GM18951 (cell line): Measurements from ENCODE around the gene SLC26A2.

ENCODE experiments used
- POLR2A ChIP-seq: IDR thresholded peaks from 4 replicates; pipeline ENCODE4 v1.6.1; 2011; ENCODE audit warnings: mild to moderate bottlenecking; ENCODE audit not compliant: insufficient read length, insufficient read depth; ENCODE audit errors: extremely low read depth
- in situ Hi-C: fragments of 300-500 bp; cut with MboI; formaldehyde crosslinking; loops from one replicate; pipeline ENCODE4 v1.12.0; 2022; ENCODE audit warnings: low sequenced_read_pairs, mixed read lengths, inconsistent platforms; ENCODE audit not compliant: unreplicated experiment

Gene SLC26A2

DNA sequence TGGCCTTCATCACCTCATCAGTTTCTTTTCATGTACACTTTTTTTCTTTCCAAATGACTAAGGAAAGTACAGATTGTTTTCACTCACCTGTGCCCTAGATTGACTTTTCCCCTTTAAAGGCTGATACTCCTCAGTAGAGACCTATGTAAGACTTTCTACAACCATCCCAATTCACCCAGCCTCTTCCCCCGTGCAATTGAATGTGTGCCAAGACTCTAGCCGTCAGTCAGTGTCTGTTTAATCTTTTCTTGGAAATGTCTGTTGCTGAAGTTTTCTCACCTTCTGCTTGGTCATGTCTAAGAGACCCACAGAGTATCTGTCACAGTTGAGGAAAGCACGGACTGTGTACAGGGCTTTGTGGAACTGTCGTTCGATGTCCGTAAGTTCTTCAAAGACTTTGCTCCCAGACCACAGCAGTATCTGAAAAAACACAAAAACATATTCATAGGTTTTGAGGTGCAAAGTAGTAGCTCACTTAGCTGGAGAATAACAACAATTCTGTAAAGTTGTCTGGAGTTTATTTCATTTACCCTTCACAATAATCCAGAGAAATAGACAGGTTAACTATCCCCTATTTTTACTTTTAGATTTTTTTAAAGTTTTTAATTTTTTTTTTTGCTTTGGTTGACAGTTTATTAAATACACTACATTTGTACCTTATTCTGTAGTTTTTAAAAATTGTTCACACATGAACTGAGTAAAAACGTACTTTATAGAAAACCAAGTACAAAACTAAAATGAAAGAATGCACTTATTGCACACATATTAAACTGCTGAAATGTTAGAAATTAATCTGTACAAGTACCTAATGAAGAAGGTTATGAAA, 29.6 kb upstream of the SLC26A2 start:
- TF ChIP-seq POLR2A: no peak
- in situ Hi-C loops: no loop called here

DNA sequence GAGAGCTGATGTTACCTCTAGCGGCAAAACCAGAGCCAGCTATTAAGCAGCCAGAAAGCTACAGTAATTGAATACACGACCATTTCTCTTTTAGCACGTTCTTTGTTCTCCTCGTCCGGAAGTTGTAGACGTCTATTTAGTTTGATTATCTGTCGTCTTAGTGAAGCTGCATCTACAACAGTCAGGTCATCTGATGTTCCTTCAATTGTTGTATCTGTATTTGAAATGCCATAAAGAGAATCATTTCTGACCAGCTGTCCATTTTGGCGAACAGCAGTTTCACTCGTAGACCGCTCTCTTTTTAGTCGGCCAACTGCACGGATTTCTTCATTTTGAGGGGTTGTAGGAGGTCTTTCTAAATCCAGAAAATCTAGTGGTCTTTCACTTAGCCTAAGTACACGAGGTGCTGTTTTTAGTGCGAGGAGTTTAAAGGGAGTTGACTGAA, 28.5 kb upstream of the SLC26A2 start:
- in situ Hi-C loops: no loop called here

DNA sequence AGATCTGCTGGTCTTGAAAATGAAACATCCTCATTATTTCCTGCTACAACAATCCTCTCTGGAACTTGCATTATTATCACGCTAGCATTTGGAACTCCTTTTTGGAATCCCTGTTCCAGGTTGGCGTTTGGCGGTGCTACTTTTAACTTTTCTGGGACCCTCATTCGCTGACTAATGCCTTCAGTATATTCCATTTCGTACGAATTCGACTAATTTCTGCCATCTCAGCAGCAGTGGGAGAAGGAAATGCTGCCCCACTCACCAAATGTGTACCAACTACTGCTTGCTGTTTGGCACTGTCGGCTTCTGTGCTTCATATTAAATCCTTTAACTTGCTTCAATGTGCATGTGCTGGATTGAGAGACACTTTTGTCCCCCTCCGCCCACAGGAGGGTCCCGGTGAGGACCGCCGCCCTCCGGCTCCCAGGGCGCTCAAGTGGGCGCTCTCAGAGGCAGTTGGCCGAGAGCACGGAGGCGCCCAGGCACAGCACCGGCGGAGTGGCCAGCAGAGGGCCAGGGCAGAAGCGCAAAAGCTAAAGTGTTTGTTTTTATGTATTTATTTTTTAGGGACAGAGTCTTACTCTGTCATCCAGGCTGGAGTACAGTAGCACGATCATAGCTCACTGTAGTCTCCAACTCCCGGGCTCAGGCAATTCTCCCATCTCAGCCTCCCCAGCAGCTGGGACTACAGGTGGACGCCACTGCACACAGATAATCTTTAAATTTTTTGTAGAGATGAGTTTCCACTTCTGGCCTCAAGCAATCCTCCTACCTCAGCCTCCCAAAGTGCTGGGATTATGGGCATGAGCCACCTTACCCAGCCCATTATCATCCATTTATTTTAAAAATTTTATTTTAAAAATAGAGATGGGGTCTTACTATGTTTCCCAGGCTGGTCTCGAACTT, 27.9 kb upstream of the SLC26A2 start:
- TF ChIP-seq POLR2A: no peak
- in situ Hi-C loops: no loop called here

More for the DNA sequence above, 28.5 kb upstream of the SLC26A2 start:
- no peak for TF ChIP-seq POLR2A

DNA sequence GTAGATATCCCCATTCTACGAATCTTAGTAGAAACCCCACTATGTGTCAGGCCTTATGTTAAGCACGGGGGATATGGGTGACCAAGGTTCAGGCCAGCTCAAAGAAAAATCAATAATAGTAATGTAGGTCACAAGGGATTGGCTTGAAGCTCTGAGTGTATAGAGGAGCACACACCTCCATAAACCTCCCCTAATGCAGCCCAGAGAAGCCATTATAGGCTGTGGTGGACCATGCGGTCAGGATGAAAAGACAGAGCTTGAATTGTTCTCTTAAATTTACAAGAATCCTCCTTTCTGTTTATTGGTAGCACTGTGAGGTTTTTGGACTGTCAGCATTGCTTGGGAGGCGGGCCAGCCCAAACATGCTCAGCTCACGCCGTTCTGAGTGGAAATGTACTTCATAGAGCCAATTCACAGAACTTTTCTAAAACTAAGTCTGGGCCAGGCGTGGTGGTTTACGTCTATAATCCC, 25.1 kb upstream of the SLC26A2 start:
- in situ Hi-C loops: no loop called here
- TF ChIP-seq POLR2A: no peak

DNA sequence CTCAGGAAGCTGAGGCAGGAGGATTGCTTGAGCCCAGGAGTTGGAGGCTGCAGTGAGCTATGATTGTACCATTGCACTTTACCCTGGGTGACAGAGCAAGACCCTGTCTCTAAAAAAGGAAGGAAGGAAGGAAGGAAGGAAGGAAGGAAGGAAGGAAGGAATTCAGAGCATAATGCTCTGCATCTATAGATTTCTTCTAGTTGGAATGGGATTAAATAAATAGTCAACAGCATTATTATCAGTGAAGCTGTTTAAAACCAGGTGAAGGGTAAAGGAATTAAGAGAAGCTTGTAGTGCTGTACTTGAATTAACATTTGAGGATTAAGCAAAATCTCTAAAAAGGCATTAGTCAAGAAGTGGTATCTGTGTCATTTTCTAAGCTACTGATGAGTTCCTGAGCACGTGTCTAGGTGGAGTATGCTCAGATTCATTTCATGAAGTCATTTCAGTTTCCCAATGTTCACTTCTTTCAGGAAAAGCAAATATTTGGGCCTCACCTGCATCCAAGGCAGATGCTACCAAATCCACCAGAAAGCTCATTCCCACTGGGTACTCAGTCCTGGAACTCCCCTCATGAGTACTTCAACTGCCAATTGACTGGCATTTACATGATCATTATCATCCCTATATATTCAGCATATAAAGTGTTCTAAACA, 24.4 kb upstream of the SLC26A2 start:
- in situ Hi-C loops: no loop called here
- TF ChIP-seq POLR2A: no peak

DNA sequence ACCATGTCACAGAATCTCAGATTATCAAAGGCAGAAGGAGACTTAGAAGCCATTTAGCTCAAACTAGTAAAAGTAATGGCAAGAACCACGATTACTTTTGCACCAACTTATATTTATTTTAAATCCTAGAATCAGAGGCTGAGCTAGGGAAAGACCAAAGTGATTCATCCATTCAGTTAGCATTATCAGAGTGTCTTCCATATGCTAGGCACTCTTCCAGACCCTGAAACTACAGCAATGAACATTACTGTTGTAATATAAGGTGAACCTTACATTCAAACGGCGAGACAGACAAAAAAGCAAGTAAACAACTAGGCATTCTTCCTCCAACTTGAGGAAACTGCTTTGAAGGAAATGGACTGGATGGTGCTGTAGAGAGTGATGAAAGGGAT, 23.9 kb upstream of the SLC26A2 start:
- TF ChIP-seq POLR2A: no peak
- in situ Hi-C loops: no loop called here

DNA sequence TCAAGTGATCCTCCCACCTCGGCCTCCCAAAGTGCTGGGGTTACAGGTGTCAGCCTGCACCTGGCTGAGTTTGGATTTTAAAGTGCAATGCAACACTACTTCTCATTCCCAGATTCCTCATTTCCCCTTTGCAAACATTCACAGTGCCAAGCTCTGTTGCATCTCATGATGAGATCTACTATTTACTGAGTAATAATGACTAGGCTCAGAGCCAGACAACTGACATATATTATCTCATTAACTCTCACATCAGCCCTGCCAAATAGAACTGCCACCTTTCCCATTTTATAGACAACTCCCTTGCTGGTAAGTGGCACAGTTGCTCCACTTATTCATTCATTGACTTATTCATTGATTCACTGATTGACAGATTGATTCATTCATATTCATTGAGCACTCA, 22.9 kb upstream of the SLC26A2 start:
- no peak for TF ChIP-seq POLR2A
- in situ Hi-C loops: no loop called here

DNA sequence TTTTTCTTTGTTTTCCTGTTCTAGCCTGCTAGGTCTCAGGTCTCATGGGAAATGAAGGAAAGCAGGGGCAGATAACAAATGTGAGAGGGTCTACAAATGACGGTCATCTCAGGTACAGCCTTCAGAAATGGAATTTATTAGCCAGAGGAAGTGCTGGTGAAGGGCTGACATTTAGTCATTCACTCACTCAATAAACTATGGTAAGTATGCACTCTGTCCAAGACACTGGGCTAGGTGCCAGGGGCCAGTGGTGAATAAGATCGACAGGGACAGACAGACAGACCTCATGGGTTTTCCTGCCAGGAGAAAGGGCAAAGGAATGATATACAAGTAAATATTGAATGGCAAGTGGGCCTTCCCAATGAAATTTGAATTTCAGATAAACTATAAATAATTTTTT, 22.3 kb upstream of the SLC26A2 start:
- in situ Hi-C loops: no loop called here
- no peak for TF ChIP-seq POLR2A

DNA sequence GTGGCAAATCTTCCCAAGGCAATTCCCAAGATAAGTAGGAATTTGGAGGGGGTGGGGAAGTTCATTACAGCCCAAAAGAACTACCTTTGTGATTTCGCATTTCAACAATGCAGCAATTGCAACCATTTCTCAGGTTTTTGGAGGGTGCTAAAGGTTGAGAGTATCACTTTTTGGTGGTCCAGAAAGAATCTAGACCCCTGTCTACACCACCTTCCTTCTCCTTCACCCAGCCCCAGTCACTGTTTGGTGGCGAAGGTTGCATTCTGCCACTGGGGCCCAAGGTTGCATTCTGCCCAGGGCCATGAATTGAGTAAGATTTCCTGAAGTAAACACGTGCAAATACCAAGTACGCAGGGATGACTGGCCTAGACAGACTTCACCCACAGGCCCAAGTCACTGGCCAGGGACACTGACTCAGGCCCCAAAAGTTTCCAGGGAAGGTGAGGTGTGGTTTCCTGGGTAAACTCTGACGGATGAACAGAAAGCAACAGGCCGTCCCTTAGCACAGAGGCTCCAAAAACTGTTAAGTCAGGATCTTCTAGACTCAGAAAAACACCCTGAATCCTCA, 21.7 kb upstream of the SLC26A2 start:
- in situ Hi-C loops: no loop called here
- TF ChIP-seq POLR2A: no peak

DNA sequence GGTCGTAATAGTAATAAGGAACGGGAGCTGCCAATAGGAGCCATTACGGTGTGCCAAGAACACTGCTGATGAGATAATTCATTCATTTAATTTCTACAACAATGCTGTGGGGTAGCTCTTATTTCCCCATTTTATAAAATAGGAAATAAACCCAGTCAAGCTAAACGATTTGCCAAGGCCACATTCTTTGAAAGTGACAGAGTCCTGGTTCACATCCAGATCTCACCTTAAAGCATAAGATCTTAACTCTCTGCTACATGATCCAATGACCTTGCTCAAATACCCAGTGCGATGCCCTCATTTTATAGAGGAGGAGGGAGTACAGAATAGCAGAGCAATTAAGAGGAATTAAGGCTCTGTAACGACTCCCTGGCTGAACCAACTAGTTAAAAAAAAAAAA, 21.0 kb upstream of the SLC26A2 start:
- in situ Hi-C loops: no loop called here
- no peak for TF ChIP-seq POLR2A

DNA sequence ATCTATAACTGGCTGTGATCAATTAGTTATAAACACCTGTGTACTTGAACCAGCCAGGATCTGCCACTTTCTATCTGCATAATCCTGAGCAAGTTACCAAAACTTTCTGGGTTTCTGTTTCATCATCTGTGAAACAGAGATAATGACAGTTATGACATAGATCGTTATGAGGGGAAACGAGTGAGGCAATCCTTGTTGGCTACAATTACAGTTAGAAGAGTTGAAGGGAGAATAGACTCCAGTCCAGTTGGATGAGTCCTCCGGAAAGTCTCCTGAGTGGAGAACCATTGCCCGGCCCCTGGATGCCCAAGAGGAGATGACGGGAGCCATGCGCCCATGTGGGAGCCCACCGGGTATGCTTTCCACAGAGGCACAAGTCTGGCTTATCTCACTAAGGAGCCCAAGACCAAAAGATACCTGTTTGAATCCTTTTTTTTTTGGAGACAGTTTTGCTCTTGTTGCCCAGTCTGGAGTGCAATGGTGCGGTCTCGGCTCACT, 20.4 kb upstream of the SLC26A2 start:
- in situ Hi-C loops: no loop called here
- TF ChIP-seq POLR2A: no peak

DNA sequence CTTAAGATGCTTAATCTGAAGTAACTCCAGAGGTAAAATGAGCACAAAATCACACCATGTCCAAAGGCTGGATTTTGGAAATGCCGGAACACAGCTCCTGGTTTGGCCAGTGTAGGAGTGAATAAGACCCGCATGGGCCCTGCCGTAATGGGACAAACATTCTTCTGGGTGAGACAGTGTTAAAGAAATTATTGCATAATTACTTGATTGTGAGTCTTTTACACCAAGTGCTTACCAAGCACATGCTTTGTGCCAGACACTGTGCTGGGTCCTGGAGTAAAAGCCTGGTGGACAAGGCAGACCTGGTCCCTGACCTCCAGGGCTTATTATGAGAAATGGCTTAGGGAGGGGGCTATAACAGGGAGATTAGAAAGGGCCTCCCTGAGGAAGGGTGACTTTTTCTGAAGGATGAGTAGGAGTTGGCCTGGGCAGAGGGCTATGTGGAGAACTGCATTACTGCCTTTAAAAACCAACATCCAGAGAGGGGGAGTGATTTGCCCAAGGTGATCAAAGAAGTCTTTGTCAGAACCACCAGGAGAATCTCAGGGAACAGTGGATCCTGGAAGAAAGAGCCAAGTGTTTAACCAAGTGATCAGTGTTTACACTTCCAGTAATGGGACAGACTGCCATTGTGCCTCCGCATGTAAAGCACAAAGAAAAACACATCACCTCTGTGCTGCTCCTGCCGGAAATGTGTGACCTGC, 19.5 kb upstream of the SLC26A2 start:
- TF ChIP-seq POLR2A: no peak
- in situ Hi-C loops: no loop called here
